GM18907 (cell line): ENCODE results near the gene APOBEC3H.

Experiments
- ATAC-seq: cut with Tn5 transposase; IDR thresholded peaks from one replicate; pipeline ENCODE4 v1.9.1; 2021; ENCODE audit warnings: mild to moderate bottlenecking, moderate library complexity; ENCODE audit not compliant: unreplicated experiment

APOBEC3H gene

GRCh38 chr22:39152511-39153219 lies 55.6 kb downstream of the APOBEC3H start, which contains the start of gene CBX7:
Gene CBX7 (minus strand): TSS chr22:39152680. CDS start chr22:39152444, 236 bp downstream.
- ATAC-seq: peak; percentile 65

DNA sequence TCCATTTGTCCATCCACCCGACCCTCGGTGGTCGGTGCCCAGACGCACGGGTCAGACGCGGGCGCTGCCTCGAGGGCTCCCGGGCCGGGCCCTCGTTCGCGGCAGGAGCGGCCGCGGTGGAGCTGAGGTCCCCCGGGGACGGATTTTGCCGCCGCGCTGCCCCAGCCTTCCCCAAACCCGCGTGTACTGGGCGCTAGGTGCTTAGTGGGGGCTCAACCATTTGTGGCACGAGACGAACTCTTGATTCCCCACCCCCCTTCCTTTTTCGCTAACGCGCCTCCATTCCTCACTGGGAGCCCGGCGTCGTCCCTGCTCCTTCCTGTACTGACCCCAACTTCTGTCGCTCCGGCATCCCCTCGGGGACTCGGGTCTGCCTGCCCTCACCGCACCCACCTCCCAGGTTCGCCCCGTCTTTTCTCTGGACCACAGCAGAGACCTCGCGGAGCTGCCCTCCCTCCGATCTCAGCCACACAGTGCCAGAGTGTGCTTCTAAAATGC lies 56.2 kb downstream of the APOBEC3H start:
- peak; percentile 9 for ATAC-seq
